Suprapubic skin (tissue), 3 donors: Measurements from ENCODE around the gene ANK2.

ENCODE experiments used
- POLR2AphosphoS5 ChIP-seq, 3 donors: sonication (generic); formaldehyde crosslinking; IDR thresholded peaks; one replicate each; pipeline ENCODE4 v1.6.1; 2017; ENCODE audit warnings: antibody characterized with exemption in 3 of 3
- TF ChIP-seq, protein P1 (sequence below), 2 donors: fragments of 200-600 bp in 1 of 2; fragments of 450-650 bp in 1 of 2; sonication (generic) in 1 of 2; IDR thresholded peaks; one replicate each; pipeline ENCODE4 v1.5.1; 2016 to 2019; ENCODE audit warnings: antibody characterized with exemption in 2 of 2, mild to moderate bottlenecking in 1 of 2, moderate library complexity in 1 of 2

DNA sequence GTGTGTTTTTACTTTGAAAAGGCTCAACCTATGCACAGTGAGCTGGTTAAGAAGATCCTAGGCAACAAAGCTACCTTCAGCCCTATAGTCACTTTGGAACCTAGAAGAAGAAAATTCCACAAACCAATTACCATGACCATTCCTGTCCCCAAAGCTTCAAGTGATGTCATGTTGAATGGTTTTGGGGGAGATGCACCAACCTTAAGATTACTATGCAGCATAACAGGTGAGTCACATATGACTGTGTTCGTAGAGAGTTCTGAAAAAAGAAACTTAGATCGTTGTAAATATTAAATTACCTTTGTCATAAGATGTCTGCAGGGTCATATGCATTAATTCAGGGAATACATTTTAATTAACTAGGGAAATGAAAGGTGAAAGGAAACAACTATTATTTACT lies 287.1 kb downstream of the ANK2 start:
- TF ChIP-seq POLR2AphosphoS5 (IDR thresholded peaks at IDR 0.05): no peak
- TF ChIP-seq, protein P1, sequence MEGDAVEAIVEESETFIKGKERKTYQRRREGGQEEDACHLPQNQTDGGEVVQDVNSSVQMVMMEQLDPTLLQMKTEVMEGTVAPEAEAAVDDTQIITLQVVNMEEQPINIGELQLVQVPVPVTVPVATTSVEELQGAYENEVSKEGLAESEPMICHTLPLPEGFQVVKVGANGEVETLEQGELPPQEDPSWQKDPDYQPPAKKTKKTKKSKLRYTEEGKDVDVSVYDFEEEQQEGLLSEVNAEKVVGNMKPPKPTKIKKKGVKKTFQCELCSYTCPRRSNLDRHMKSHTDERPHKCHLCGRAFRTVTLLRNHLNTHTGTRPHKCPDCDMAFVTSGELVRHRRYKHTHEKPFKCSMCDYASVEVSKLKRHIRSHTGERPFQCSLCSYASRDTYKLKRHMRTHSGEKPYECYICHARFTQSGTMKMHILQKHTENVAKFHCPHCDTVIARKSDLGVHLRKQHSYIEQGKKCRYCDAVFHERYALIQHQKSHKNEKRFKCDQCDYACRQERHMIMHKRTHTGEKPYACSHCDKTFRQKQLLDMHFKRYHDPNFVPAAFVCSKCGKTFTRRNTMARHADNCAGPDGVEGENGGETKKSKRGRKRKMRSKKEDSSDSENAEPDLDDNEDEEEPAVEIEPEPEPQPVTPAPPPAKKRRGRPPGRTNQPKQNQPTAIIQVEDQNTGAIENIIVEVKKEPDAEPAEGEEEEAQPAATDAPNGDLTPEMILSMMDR (IDR thresholded peaks at IDR 0.05): no peak
